ENCODE data around the gene TXNDC8. TPM values are rescaled to one million over a fixed set of nuclear protein-coding genes. Genes with fewer than 3 reads are reported as not detected.

The TXNDC8 gene
- total RNA-seq, 1 experiment from 2014 or later: not detected

GRCh38 chr9:110351009-110351467, 13.4 kb upstream of the TXNDC8 start:
- no TSS peak for BruUV-seq (replicated peaks)
- ChIA-PET POLR2A (no interaction called here), CTCF (no interaction called here)
- Mint-ChIP-seq H3K27ac (ENCODE audit: unreplicated experiment) (no peak overlapping the region), H3K9me3 (ENCODE audit: unreplicated experiment) (no peaks in the 10 kb centered on the region), H3K27me3 (ENCODE audit: insufficient read depth, unreplicated experiment) (no peaks in the 10 kb centered on the region), H3K4me1 (ENCODE audit: low read depth, unreplicated experiment) (no peaks in the 10 kb centered on the region), H3K36me3 (ENCODE audit: insufficient read depth, unreplicated experiment) (no peaks in the 10 kb centered on the region), H3K4me3 (ENCODE audit: unreplicated experiment) (no peak overlapping the region)
- no peak for TF ChIP-seq CTCF (IDR thresholded peaks at IDR 0.05; ENCODE audit: insufficient read depth in 1 of 2, low read depth in 1 of 2, low read length in 1 of 2, severe bottlenecking in 1 of 2, unreplicated experiment in 1 of 2)
- H3K4me1 ChIP-seq: no peaks in the 10 kb centered on the region
- H3K4me3 ChIP-seq (ENCODE audit: low read depth, low read length): no peak overlapping the region
- no peaks in the 10 kb centered on the region for H3K27me3 ChIP-seq (replicated peaks; ENCODE audit: control insufficient read depth, insufficient read depth, low read length)
- DNase-seq: no peak
- intact Hi-C loops (cut with micrococcal nuclease; ENCODE audit: unreplicated experiment): no loop called here
- H3K36me3 ChIP-seq (ENCODE audit: control insufficient read depth, insufficient read depth, low read length): no peaks in the 10 kb centered on the region
- no peaks in the 10 kb centered on the region for H3K9me3 ChIP-seq

GRCh38 chr9:110346325-110346724, 8.7 kb upstream of the TXNDC8 start:
- H3K36me3 Mint-ChIP-seq (ENCODE audit: insufficient read depth, unreplicated experiment): no peaks in the 10 kb centered on the region
- no peaks in the 10 kb centered on the region for H3K4me1 Mint-ChIP-seq (ENCODE audit: low read depth, unreplicated experiment)
- POLR2A ChIA-PET: no interaction called here
- no peak for TF ChIP-seq CTCF (IDR thresholded peaks at IDR 0.05; ENCODE audit: insufficient read depth in 1 of 2, low read depth in 1 of 2, low read length in 1 of 2, severe bottlenecking in 1 of 2, unreplicated experiment in 1 of 2)
- no peak overlapping the region for H3K27ac Mint-ChIP-seq (ENCODE audit: unreplicated experiment)
- no peak overlapping the region for H3K4me3 Mint-ChIP-seq (ENCODE audit: unreplicated experiment)
- intact Hi-C loops (cut with micrococcal nuclease; ENCODE audit: unreplicated experiment): no loop called here
- no peaks in the 10 kb centered on the region for H3K4me1 ChIP-seq
- no peaks in the 10 kb centered on the region for H3K9me3 ChIP-seq
- no peak overlapping the region for H3K4me3 ChIP-seq (ENCODE audit: low read depth, low read length)
- no peak for DNase-seq
- no peaks in the 10 kb centered on the region for H3K36me3 ChIP-seq (ENCODE audit: control insufficient read depth, insufficient read depth, low read length)
- H3K9me3 Mint-ChIP-seq (ENCODE audit: unreplicated experiment): no peaks in the 10 kb centered on the region
- BruUV-seq (replicated peaks): no TSS peak
- no peaks in the 10 kb centered on the region for H3K27me3 Mint-ChIP-seq (ENCODE audit: insufficient read depth, unreplicated experiment)
- H3K27me3 ChIP-seq (replicated peaks; ENCODE audit: control insufficient read depth, insufficient read depth, low read length): no peaks in the 10 kb centered on the region
- CTCF ChIA-PET: no interaction called here

- DNase-seq: no peak
- no peak for TF ChIP-seq CTCF (IDR thresholded peaks at IDR 0.05; ENCODE audit: insufficient read depth in 1 of 2, low read depth in 1 of 2, low read length in 1 of 2, severe bottlenecking in 1 of 2, unreplicated experiment in 1 of 2)
- no peaks in the 10 kb centered on the region for H3K36me3 ChIP-seq (ENCODE audit: control insufficient read depth, insufficient read depth, low read length)
- Mint-ChIP-seq H3K27ac (ENCODE audit: unreplicated experiment) (no peak overlapping the region), H3K27me3 (ENCODE audit: insufficient read depth, unreplicated experiment) (no peaks in the 10 kb centered on the region), H3K4me3 (ENCODE audit: unreplicated experiment) (no peak overlapping the region), H3K36me3 (ENCODE audit: insufficient read depth, unreplicated experiment) (no peaks in the 10 kb centered on the region), H3K9me3 (ENCODE audit: unreplicated experiment) (no peaks in the 10 kb centered on the region), H3K4me1 (ENCODE audit: low read depth, unreplicated experiment) (no peaks in the 10 kb centered on the region)
- ChIA-PET POLR2A (no interaction called here), CTCF (no interaction called here)
- H3K4me3 ChIP-seq (ENCODE audit: low read depth, low read length): no peak overlapping the region
- H3K27me3 ChIP-seq (replicated peaks; ENCODE audit: control insufficient read depth, insufficient read depth, low read length): no peaks in the 10 kb centered on the region
- no peaks in the 10 kb centered on the region for H3K9me3 ChIP-seq
- BruUV-seq (replicated peaks): no TSS peak
- no peaks in the 10 kb centered on the region for H3K4me1 ChIP-seq
- intact Hi-C loops (cut with micrococcal nuclease; ENCODE audit: unreplicated experiment): loop anchor here (5.0 kb wide), 1 partner anchor 88 kb away; the partner anchor contains the start of gene TXN
Measured at GRCh38 chr9:110344821-110345220, 7.2 kb upstream of the TXNDC8 start.

All from Caco-2 (cell line).